Measurements from ENCODE around the gene DTNA.
"Not testable (repeated sequence)": the region's sequence is repeated elsewhere in the genome, so short reads cannot be mapped to it uniquely, and the experiment has no call there.

DTNA gene

DNA sequence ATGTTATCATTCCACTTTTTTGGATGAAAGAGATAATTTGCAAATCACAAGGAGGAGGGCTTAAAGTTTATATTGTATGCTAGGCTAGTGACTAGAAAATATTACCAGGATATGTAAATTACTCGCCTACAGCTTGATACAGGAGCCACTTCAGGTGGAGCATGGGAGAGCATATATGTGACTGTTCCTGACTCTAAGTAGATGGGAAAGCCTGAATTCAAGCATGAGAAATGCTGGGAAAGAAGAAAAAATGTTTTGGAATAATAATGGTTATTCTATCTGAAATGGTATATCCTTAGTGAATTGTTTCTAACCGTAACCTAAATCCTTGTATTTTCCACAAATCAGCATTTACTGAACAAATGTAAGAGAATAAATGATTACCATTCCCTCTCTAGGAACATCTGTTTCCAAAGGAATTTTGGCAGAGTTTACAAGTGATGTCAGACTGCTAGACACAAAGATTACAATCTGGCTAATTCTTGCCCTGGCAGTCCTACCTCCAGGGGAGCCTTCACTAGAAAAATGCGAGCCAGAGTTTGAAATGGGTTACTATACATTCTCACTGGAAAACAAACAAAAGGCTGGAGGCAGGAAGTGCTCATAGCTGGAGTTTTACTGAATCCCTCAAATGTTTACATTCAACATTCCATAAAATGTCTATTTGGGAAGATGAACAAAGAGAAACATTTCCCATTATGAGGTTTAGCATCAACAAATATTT lies 201.7 kb downstream of the DTNA start:
- H3K36me3 ChIP-seq (replicated peaks; ENCODE audit: insufficient read depth, low read length) = no peaks in the 10 kb centered on the region
- no peak overlapping the region for H2AFZ ChIP-seq (ENCODE audit: low read length)
- H3K4me2 ChIP-seq (ENCODE audit: low read depth, low read length) = no peak overlapping the region
- no peaks in the 10 kb centered on the region for H4K20me1 ChIP-seq (ENCODE audit: insufficient read depth, low read length)
- H3K79me2 ChIP-seq (ENCODE audit: low read length) = no peaks in the 10 kb centered on the region
- H3K9me3 ChIP-seq (replicated peaks; ENCODE audit: insufficient read depth, low read length) = no peaks in the 10 kb centered on the region
- H3K27me3 ChIP-seq (replicated peaks; ENCODE audit: insufficient read depth, low read length) = no peaks in the 10 kb centered on the region
- no peaks in the 10 kb centered on the region for H3K4me1 ChIP-seq (ENCODE audit: low read length)
- no peak overlapping the region for H3K27ac ChIP-seq (ENCODE audit: low read length)
- TF ChIP-seq, protein P1, sequence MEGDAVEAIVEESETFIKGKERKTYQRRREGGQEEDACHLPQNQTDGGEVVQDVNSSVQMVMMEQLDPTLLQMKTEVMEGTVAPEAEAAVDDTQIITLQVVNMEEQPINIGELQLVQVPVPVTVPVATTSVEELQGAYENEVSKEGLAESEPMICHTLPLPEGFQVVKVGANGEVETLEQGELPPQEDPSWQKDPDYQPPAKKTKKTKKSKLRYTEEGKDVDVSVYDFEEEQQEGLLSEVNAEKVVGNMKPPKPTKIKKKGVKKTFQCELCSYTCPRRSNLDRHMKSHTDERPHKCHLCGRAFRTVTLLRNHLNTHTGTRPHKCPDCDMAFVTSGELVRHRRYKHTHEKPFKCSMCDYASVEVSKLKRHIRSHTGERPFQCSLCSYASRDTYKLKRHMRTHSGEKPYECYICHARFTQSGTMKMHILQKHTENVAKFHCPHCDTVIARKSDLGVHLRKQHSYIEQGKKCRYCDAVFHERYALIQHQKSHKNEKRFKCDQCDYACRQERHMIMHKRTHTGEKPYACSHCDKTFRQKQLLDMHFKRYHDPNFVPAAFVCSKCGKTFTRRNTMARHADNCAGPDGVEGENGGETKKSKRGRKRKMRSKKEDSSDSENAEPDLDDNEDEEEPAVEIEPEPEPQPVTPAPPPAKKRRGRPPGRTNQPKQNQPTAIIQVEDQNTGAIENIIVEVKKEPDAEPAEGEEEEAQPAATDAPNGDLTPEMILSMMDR (IDR thresholded peaks at IDR 0.05; ENCODE audit: low read length) = no peak
- no peak for TF ChIP-seq EZH2phosphoT487 (IDR thresholded peaks at IDR 0.05; ENCODE audit: low read length)
- no peak for TF ChIP-seq EZH2 (optimal IDR thresholded peaks at IDR 0.05; ENCODE audit: low read depth, low read length)
- no peaks in the 10 kb centered on the region for H3F3A ChIP-seq (ENCODE audit: insufficient read depth, low read length)
- no peak overlapping the region for H3K4me3 ChIP-seq (ENCODE audit: low read length)
- DNase-seq = no peak
- H3K9ac ChIP-seq (ENCODE audit: low read length) = no peak overlapping the region
- H3K9me2 ChIP-seq (replicated peaks; ENCODE audit: insufficient read depth, low read length) = no peaks in the 10 kb centered on the region

DNA sequence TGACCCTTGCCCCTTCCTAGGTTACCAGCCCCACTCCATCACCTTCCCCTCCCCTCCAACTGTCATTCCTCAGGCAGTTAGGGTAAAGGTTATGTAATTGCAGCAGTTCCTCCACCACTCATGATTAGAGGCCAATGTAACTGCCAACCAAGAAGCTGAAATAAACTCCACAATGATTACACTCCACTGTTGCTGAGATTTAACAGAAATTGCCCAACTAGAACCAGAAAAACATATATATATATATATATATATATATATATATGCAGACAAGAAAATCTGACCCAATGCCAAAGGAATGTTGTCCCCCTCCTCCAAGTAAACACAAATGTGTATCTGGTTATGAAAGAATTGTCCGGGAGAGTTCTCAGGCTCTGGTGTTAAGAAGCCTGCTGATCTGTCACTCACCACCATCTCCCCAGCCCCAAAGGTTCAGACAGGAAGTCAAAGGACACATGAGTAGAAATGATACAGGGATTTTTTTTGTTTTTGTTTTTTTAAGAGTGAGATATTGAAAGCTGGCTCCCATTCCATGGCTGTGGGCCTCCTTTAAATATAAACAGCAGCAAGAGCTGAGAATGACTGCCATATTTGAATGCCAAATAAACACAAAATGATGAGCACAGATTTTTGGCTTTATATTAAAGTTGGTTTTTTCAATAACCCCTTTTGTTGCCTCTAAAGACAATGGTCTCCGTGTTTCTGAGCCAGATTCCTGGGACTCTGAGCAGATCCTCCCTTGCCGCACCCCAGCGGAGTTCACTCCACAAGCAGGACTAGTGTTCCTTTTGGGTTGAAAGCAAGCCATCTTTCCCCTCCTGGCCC lies 204.0 kb downstream of the DTNA start:
- Histone ChIP-seq H2AFZ (ENCODE audit: low read length) (no peak overlapping the region), H3K27ac (ENCODE audit: low read length) (no peak overlapping the region), H3K9me3 (replicated peaks; ENCODE audit: insufficient read depth, low read length) (no peaks in the 10 kb centered on the region)

DNA sequence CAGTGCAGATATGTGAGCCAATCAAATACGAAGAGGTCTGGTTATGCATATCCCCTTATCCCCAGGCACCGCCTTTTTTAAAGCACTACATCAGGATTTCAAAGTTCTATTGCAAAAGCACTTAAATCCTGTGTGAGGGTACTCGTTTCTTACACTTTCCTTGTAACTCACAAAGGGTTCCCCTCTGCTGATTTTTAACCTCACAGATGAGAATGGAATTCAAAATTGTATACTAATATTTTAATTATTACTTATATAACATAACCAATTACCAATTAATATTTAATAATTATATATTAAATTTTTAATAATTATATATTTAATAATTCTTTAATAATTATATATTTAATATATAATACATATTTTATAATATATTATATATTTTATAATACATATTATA lies 204.9 kb downstream of the DTNA start:
- H3K27ac ChIP-seq (ENCODE audit: low read length) = no peak overlapping the region
- no peak for DNase-seq
- no peaks in the 10 kb centered on the region for H3K9me2 ChIP-seq (replicated peaks; ENCODE audit: insufficient read depth, low read length)
- H3K4me2 ChIP-seq (ENCODE audit: low read depth, low read length) = no peak overlapping the region
- no peaks in the 10 kb centered on the region for H3K27me3 ChIP-seq (replicated peaks; ENCODE audit: insufficient read depth, low read length)
- no peaks in the 10 kb centered on the region for H4K20me1 ChIP-seq (ENCODE audit: insufficient read depth, low read length)
- no peaks in the 10 kb centered on the region for H3K4me1 ChIP-seq (ENCODE audit: low read length)
- no peak for TF ChIP-seq EZH2phosphoT487 (IDR thresholded peaks at IDR 0.05; ENCODE audit: low read length)
- TF ChIP-seq, protein P1 (IDR thresholded peaks at IDR 0.05; ENCODE audit: low read length) = no peak
- no peak for TF ChIP-seq EZH2 (optimal IDR thresholded peaks at IDR 0.05; ENCODE audit: low read depth, low read length)
- no peak overlapping the region for H3K4me3 ChIP-seq (ENCODE audit: low read length)
- no peaks in the 10 kb centered on the region for H3K79me2 ChIP-seq (ENCODE audit: low read length)
- no peak overlapping the region for H3K9ac ChIP-seq (ENCODE audit: low read length)
- no peak overlapping the region for H2AFZ ChIP-seq (ENCODE audit: low read length)
- no peaks in the 10 kb centered on the region for H3K9me3 ChIP-seq (replicated peaks; ENCODE audit: insufficient read depth, low read length)
- no peaks in the 10 kb centered on the region for H3F3A ChIP-seq (ENCODE audit: insufficient read depth, low read length)
- no peaks in the 10 kb centered on the region for H3K36me3 ChIP-seq (replicated peaks; ENCODE audit: insufficient read depth, low read length)

More for the DNA sequence above, 204.0 kb downstream of the DTNA start:
- no peaks in the 10 kb centered on the region for H3K27me3 ChIP-seq (replicated peaks; ENCODE audit: insufficient read depth, low read length)
- no peak overlapping the region for H3K4me3 ChIP-seq (ENCODE audit: low read length)
- H3K4me2 ChIP-seq (ENCODE audit: low read depth, low read length) = no peak overlapping the region
- H3K9ac ChIP-seq (ENCODE audit: low read length) = no peak overlapping the region
- no peaks in the 10 kb centered on the region for H4K20me1 ChIP-seq (ENCODE audit: insufficient read depth, low read length)
- TF ChIP-seq, protein P1 (IDR thresholded peaks at IDR 0.05; ENCODE audit: low read length) = no peak
- TF ChIP-seq EZH2 (optimal IDR thresholded peaks at IDR 0.05; ENCODE audit: low read depth, low read length) (no peak), EZH2phosphoT487 (IDR thresholded peaks at IDR 0.05; ENCODE audit: low read length) (no peak)
- no peak for DNase-seq
- H3K36me3 ChIP-seq (replicated peaks; ENCODE audit: insufficient read depth, low read length) = no peaks in the 10 kb centered on the region
- no peaks in the 10 kb centered on the region for H3K4me1 ChIP-seq (ENCODE audit: low read length)
- H3K9me2 ChIP-seq (replicated peaks; ENCODE audit: insufficient read depth, low read length) = no peaks in the 10 kb centered on the region
- H3K79me2 ChIP-seq (ENCODE audit: low read length) = no peaks in the 10 kb centered on the region
- no peaks in the 10 kb centered on the region for H3F3A ChIP-seq (ENCODE audit: insufficient read depth, low read length)

DNA sequence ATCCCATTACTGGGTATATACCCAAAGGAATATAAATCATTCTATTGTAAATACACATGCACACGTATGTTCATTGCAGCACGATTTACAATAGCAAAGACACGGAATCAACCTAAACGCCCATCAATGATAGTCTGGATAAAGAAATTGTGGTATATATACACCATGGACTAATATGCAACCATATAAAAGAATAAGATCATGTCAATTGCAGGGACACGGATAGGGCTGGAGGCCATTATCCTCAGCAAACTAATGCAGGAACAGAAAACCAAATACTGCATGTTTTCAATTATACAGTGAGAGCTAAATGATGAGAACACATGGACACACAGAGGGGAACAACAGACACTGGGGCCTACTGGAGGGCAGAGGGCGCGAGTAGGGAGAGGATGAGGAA lies 206.4 kb downstream of the DTNA start:
- not testable (repeated sequence) for H3K4me3 ChIP-seq (ENCODE audit: low read length)

More for the DNA sequence above, 206.4 kb downstream of the DTNA start:
- H3K4me2 ChIP-seq (ENCODE audit: low read depth, low read length); H3K27me3 ChIP-seq (replicated peaks; ENCODE audit: insufficient read depth, low read length); H3K4me1 ChIP-seq (ENCODE audit: low read length); H3K9me3 ChIP-seq (replicated peaks; ENCODE audit: insufficient read depth, low read length); H4K20me1 ChIP-seq (ENCODE audit: insufficient read depth, low read length); H3K27ac ChIP-seq (ENCODE audit: low read length); H2AFZ ChIP-seq (ENCODE audit: low read length); H3K9me2 ChIP-seq (replicated peaks; ENCODE audit: insufficient read depth, low read length); H3K36me3 ChIP-seq (replicated peaks; ENCODE audit: insufficient read depth, low read length); H3K9ac ChIP-seq (ENCODE audit: low read length); H3F3A ChIP-seq (ENCODE audit: insufficient read depth, low read length); H3K79me2 ChIP-seq (ENCODE audit: low read length); DNase-seq: not testable (repeated sequence)

Measured in MM.1S (cell line).